ENCODE results near the gene CHKB. TPM values are rescaled to one million over a fixed set of nuclear protein-coding genes. Genes with fewer than 3 reads are reported as not detected.

The CHKB gene
- total RNA-seq, 2 experiments from 2014 or later, result 55.6 to 60.3 TPM

GRCh38 chr22:50569896-50570535 lies 12.6 kb downstream of the CHKB start:
- Mint-ChIP-seq H3K27ac (no peak overlapping the region), H3K4me1 (ENCODE audit: low read depth) (no peaks in the 10 kb centered on the region), H3K27me3 (no peaks in the 10 kb centered on the region), H3K9me3 (no peaks in the 10 kb centered on the region), H3K4me3 (no peak overlapping the region), H3K36me3 (ENCODE audit: low read depth) (peaks cover 21% of the 10 kb centered on the region)
- intact Hi-C loops (cut with micrococcal nuclease), result no loop called here
- ATAC-seq (no peak), DNase-seq (no peak)
- ChIA-PET POLR2A (interaction anchor here (2.1 to 4.0 kb wide), 2 partner anchors 12 to 22 kb away, joined by 5 to 12 read pairs; no protein-coding TSS in a partner anchor), CTCF (interaction anchor here (0.9 to 1.0 kb wide), 2 partner anchors 10 to 109 kb away, joined by 3 read pairs; no protein-coding TSS in a partner anchor)
- no peak for TF ChIP-seq CTCF (IDR thresholded peaks at IDR 0.05)

- ATAC-seq (no peak), DNase-seq (no peak)
- Mint-ChIP-seq H3K27ac (no peak overlapping the region), H3K4me1 (ENCODE audit: low read depth) (no peaks in the 10 kb centered on the region), H3K9me3 (no peaks in the 10 kb centered on the region), H3K4me3 (no peak overlapping the region), H3K27me3 (no peaks in the 10 kb centered on the region), H3K36me3 (ENCODE audit: low read depth) (peaks cover 21% of the 10 kb centered on the region)
- POLR2A ChIA-PET, result interaction anchor here (2.1 to 4.0 kb wide), 2 partner anchors 13 to 21 kb away, joined by 5 to 12 read pairs; no protein-coding TSS in a partner anchor
- TF ChIP-seq CTCF (IDR thresholded peaks at IDR 0.05), result no peak
- CTCF ChIA-PET, result interaction anchor here (1.0 kb wide), 1 partner anchor 108 kb away, joined by 3 read pairs; no protein-coding TSS in a partner anchor
- intact Hi-C loops (cut with micrococcal nuclease), result no loop called here
These were observed 13.6 kb downstream of the CHKB start for GRCh38 chr22:50569041-50569459.

GRCh38 chr22:50568626-50569025 lies 14.0 kb downstream of the CHKB start:
- H3K4me1 Mint-ChIP-seq (ENCODE audit: low read depth), result peaks cover under 1% of the 10 kb centered on the region
- ChIA-PET CTCF (no interaction called here), POLR2A (interaction anchor here (4.0 kb wide), 1 partner anchor 13 kb away, joined by 12 read pairs; no protein-coding TSS in a partner anchor)
- TF ChIP-seq CTCF (IDR thresholded peaks at IDR 0.05), result no peak
- DNase-seq (no peak), ATAC-seq (no peak)
- H3K27me3 Mint-ChIP-seq, result no peaks in the 10 kb centered on the region
- H3K4me3 Mint-ChIP-seq, result no peak overlapping the region
- peaks cover 21% of the 10 kb centered on the region for H3K36me3 Mint-ChIP-seq (ENCODE audit: low read depth)
- intact Hi-C loops (cut with micrococcal nuclease), result no loop called here
- H3K9me3 Mint-ChIP-seq, result no peaks in the 10 kb centered on the region
- H3K27ac Mint-ChIP-seq, result no peak overlapping the region

GRCh38 chr22:50567721-50568252 lies 14.9 kb downstream of the CHKB start:
- H3K27ac Mint-ChIP-seq, result no peak overlapping the region
- no peak for DNase-seq
- peaks cover 21% of the 10 kb centered on the region for H3K36me3 Mint-ChIP-seq (ENCODE audit: low read depth)

More at GRCh38 chr22:50567721-50568252, 14.9 kb downstream of the CHKB start:
- ChIA-PET POLR2A (interaction anchor here (4.0 kb wide), 1 partner anchor 14 kb away, joined by 12 read pairs; no protein-coding TSS in a partner anchor), CTCF (no interaction called here)
- H3K9me3 Mint-ChIP-seq, result no peaks in the 10 kb centered on the region
- H3K27me3 Mint-ChIP-seq, result no peaks in the 10 kb centered on the region
- H3K4me1 Mint-ChIP-seq (ENCODE audit: low read depth), result peaks cover 6% of the 10 kb centered on the region
- intact Hi-C loops (cut with micrococcal nuclease), result no loop called here
- TF ChIP-seq CTCF (IDR thresholded peaks at IDR 0.05), result no peak
- no peak overlapping the region for H3K4me3 Mint-ChIP-seq
- no peak for ATAC-seq

Measured in activated CD8-positive, alpha-beta T cell treated with anti-CD3 and anti-CD28 coated beads for 36 hours (primary cell).